ENCODE data around the gene SAP25. TPM values are rescaled to one million over a fixed set of nuclear protein-coding genes. Genes with fewer than 3 reads are reported as not detected.

Gene SAP25
- total RNA-seq, 1 experiment from 2014 or later: 4.4 TPM

DNA sequence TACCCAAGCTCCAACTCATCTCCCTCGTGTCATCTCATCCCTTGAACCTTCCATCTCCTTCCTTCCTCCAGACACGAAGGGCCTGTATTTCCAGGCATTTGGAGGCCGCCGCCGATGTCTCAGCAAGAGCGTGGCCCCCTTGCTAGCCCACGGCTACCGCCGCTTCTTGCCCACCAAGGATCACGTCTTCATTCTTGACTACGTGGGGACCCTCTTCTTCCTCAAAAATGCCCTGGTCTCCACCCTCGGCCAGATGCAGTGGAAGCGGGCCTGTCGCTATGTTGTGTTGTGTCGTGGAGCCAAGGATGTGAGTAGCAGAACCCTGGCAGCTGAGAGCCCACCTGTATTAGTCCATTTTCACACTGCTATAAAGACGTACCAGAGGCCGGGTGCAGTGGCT lies 17.9 kb upstream of the SAP25 start:
- intact Hi-C loops (cut with micrococcal nuclease): no loop called here
- TF ChIP-seq POLR2AphosphoS5 (IDR thresholded peaks at IDR 0.05; ENCODE audit: low read depth, low read length): no peak
- TF ChIP-seq EGR1 (IDR thresholded peaks at IDR 0.05; ENCODE audit: low read depth): no peak
- TF ChIP-seq EZH2phosphoT487 (IDR thresholded peaks at IDR 0.05; ENCODE audit: borderline replicate concordance): no peak
- no peak for TF ChIP-seq EZH2 (IDR thresholded peaks at IDR 0.05)
- no peak for TF ChIP-seq RAD21 (IDR thresholded peaks at IDR 0.05; ENCODE audit: low read depth)
- TF ChIP-seq JUND (IDR thresholded peaks at IDR 0.05): no peak
- TF ChIP-seq, protein P1, sequence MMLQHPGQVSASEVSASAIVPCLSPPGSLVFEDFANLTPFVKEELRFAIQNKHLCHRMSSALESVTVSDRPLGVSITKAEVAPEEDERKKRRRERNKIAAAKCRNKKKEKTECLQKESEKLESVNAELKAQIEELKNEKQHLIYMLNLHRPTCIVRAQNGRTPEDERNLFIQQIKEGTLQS (IDR thresholded peaks at IDR 0.05): no peak
- no peak for TF ChIP-seq TCF7L2 (IDR thresholded peaks at IDR 0.05; ENCODE audit: borderline replicate concordance, extremely low read depth, insufficient read depth, insufficient read length)
- TF ChIP-seq ZFX (IDR thresholded peaks at IDR 0.05): no peak
- TF ChIP-seq ELF1 (IDR thresholded peaks at IDR 0.05; ENCODE audit: borderline replicate concordance, low read depth): no peak
- TF ChIP-seq, protein P2, sequence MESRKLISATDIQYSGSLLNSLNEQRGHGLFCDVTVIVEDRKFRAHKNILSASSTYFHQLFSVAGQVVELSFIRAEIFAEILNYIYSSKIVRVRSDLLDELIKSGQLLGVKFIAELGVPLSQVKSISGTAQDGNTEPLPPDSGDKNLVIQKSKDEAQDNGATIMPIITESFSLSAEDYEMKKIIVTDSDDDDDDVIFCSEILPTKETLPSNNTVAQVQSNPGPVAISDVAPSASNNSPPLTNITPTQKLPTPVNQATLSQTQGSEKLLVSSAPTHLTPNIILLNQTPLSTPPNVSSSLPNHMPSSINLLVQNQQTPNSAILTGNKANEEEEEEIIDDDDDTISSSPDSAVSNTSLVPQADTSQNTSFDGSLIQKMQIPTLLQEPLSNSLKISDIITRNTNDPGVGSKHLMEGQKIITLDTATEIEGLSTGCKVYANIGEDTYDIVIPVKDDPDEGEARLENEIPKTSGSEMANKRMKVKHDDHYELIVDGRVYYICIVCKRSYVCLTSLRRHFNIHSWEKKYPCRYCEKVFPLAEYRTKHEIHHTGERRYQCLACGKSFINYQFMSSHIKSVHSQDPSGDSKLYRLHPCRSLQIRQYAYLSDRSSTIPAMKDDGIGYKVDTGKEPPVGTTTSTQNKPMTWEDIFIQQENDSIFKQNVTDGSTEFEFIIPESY (IDR thresholded peaks at IDR 0.05; ENCODE audit: extremely low read depth, insufficient replicate concordance, low read length): no peak
- no peak for TF ChIP-seq SRF (IDR thresholded peaks at IDR 0.05; ENCODE audit: low read depth)
- Histone ChIP-seq H3K27ac (ENCODE audit: low read depth, low read length) (no peak overlapping the region), H3K36me3 (ENCODE audit: control insufficient read depth in 1 of 2, insufficient read depth in 2 of 2, low read length in 2 of 2) (no peaks in the 10 kb centered on the region), H3K9me2 (ENCODE audit: insufficient read depth) (no peaks in the 10 kb centered on the region), H3K4me1 (ENCODE audit: control insufficient read depth in 1 of 2, insufficient read depth in 2 of 2, low read length in 2 of 2) (peaks cover 0 to 5% of the 10 kb centered on the region in 2 experiments; a peak in 3 of 4 replicates), H3K9ac (ENCODE audit: low read length) (no peak overlapping the region), H4K20me1 (ENCODE audit: insufficient read depth) (no peaks in the 10 kb centered on the region), H3K27me3 (ENCODE audit: insufficient read depth, low read length) (no peaks in the 10 kb centered on the region), H3K4me2 (ENCODE audit: low read length) (no peak overlapping the region), H3K79me2 (ENCODE audit: insufficient read depth, low read length) (no peaks in the 10 kb centered on the region), H3K9me3 (ENCODE audit: control insufficient read depth in 1 of 2, insufficient read depth in 1 of 2, low read depth in 1 of 2, low read length in 2 of 2) (no peaks in the 10 kb centered on the region), H2AFZ (ENCODE audit: low read depth, low read length, poor library complexity, severe bottlenecking) (no peak overlapping the region), H3K4me3 (replicated peaks in 1 of 2; ENCODE audit: low read depth in 1 of 2, low read length in 2 of 2) (no peak overlapping the region)
- CTCF ChIA-PET: no interaction called here
- DNase-seq (ENCODE audit: low read depth, low spot score) (no peak), ATAC-seq (no peak)
- POLR2A ChIA-PET: no interaction called here
- no TSS peak for BruUV-seq (replicated peaks)
- RAD21 ChIA-PET (ENCODE audit: low non-redundant PET in 1 of 2, low total read pairs in 2 of 2, uncharacterized antibody in 2 of 2, unreplicated experiment in 2 of 2): interaction anchor here in 1 of 2 experiments (1.0 kb wide), 1 partner anchor 18 kb away, joined by 3 read pairs; no protein-coding TSS in a partner anchor

Data from HCT116 (cell line).